Heart left ventricle (tissue), 16 donors: ENCODE measurements around the gene NDUFAF8. TPM values are rescaled to one million over a fixed set of nuclear protein-coding genes. Genes with fewer than 3 reads are reported as not detected.

Source experiments
- ATAC-seq, 4 donors: fragments of 200-7000 bp; cut with Tn5 transposase; one replicate each; pipeline ENCODE4 v1.9.1; 2020 to 2022; ENCODE audit warnings: moderate library complexity in 4 of 4, mild to moderate bottlenecking in 3 of 4, moderate number of reproducible peaks in 1 of 4
- DNase-seq, 5 donors: peaks; one replicate each; pipeline ENCODE4 v3.0.0-alpha.2; 2020
- H3K27ac ChIP-seq, 12 donors: fragments of 200-600 bp; sonication (generic) in 4 of 12; one replicate each; pipeline versions ENCODE4 v1.5.0 to v1.8.0; 2016 to 2022; ENCODE audit warnings: mild to moderate bottlenecking in 2 of 12
- H3K27me3 ChIP-seq, 9 donors: fragments of 200-600 bp; sonication (generic) in 2 of 9; one replicate each; pipeline versions ENCODE4 v1.5.1 to v1.8.0; 2016 to 2022; ENCODE audit warnings: mild to moderate bottlenecking in 3 of 9
- H3K36me3 ChIP-seq, 9 donors: fragments of 200-600 bp; sonication (generic) in 2 of 9; one replicate each; pipeline versions ENCODE4 v1.5.0 to v1.8.0; 2018 to 2022; ENCODE audit warnings: mild to moderate bottlenecking in 2 of 9
- H3K4me1 ChIP-seq, 12 donors: fragments of 200-600 bp; sonication (generic) in 4 of 12; one replicate each; pipeline versions ENCODE4 v1.5.0 to v1.8.0; 2016 to 2022; ENCODE audit warnings: mild to moderate bottlenecking in 3 of 12
- H3K4me3 ChIP-seq, 12 donors: fragments of 200-600 bp; sonication (generic) in 4 of 12; one replicate each; pipeline versions ENCODE4 v1.5.0 to v1.8.0; 2017 to 2022; ENCODE audit warnings: mild to moderate bottlenecking in 9 of 12, moderate library complexity in 4 of 12
- H3K9me3 ChIP-seq, 12 donors: fragments of 200-600 bp; sonication (generic) in 4 of 12; one replicate each; pipeline versions ENCODE4 v1.5.0 to v1.8.0; 2016 to 2022; ENCODE audit warnings: mild to moderate bottlenecking in 1 of 12
- CTCF ChIP-seq, 12 donors: fragments of 200-600 bp; sonication (generic) in 4 of 12; IDR thresholded peaks; one replicate each; pipeline versions ENCODE4 v1.5.0 to v1.8.0; 2018 to 2022; ENCODE audit warnings: antibody characterized with exemption in 12 of 12, mild to moderate bottlenecking in 5 of 12
- POLR2A ChIP-seq, 2 donors: fragments of 450-650 bp; IDR thresholded peaks; one replicate each; pipeline ENCODE4 v1.6.1; 2017; ENCODE audit warnings: antibody characterized with exemption in 2 of 2, mild to moderate bottlenecking in 2 of 2, moderate library complexity in 2 of 2
- WGBS, 4 donors: extraction: QIAGEN DNeasy Blood & Tissue Kit in 2 of 4; methylation state at CpG; one replicate each; pipeline versions ENCODE4 v1.1.5 to v1.1.7; 2013 to 2018; 5-methylcytosine and 5-hydroxymethylcytosine counted together
- intact Hi-C, 10 donors: fragments of 100-400 bp; cut with DNase I; formaldehyde crosslinking; loops; one replicate each; pipeline versions ENCODE4 v1.11.1 to v1.14.2; 2022
- polyA plus RNA-seq, 2 donors: library from polyadenylated mRNA; stranded (reverse); fragments of 200-250 nt; gene quantifications; one replicate each; pipeline ENCODE4 v1.2.3, GENCODE V29; 2013
- total RNA-seq, 9 donors: library from RNA; depleted of rRNA in 2 of 9; stranded (reverse); fragments of >200 nt in 2 of 9; fragmentation: NEBNext Ultra II Directional in 3 of 9; extraction: Animal tissue kit (Norgen Biotek cat#: 25700) in 3 of 9; gene quantifications; one replicate each; pipeline versions ENCODE4 v1.1.0 to v1.2.4, GENCODE V29; 2016 to 2023
- donor health status: ischemic (EF 13 %, LVEDD 7.1; RV severe dilation, severe dysfunction).
- donor health status: healthy with polysubstance abuse.
- donor health status: DM: no; HTN: yes; CAD: no.
- donor health status: DM: no; HTN: no; CAD: no.
- donor health status: ischemic (EF 25% LVEDD 6.9; RV normal size, moderate dysfunction).
- donor health status: ischemic (EF 25% LVEDD 5.7; RV mildly dilated, moderate dysfunction).
- donor health status: healthy.
- donor health status: DM: yes; HTN: yes; CAD: no.
- donor health status: ischemic (EF 35%, LVEDD 5.7; RV mildly dilated, moderate dysfunction).
- donor health status: nonischemic (EF 11% LVEDD 7.7; RV severe dilation, severe dysfunction).
- donor health status: DM: yes; HTN: yes; CAD: no.
- donor health status: PGD.
- donor health status: ischemic (EF 29% LVEDD 5.4; RV normal size, mild dysfunction).
- donor health status: nonischemic (EF 23%, LVEDD 6.1; RV moderate dilation, normal function).

NDUFAF8 gene
- total and polyA plus RNA-seq, 11 donors = 26.7 to 77.1 (median 50.2) TPM

DNA sequence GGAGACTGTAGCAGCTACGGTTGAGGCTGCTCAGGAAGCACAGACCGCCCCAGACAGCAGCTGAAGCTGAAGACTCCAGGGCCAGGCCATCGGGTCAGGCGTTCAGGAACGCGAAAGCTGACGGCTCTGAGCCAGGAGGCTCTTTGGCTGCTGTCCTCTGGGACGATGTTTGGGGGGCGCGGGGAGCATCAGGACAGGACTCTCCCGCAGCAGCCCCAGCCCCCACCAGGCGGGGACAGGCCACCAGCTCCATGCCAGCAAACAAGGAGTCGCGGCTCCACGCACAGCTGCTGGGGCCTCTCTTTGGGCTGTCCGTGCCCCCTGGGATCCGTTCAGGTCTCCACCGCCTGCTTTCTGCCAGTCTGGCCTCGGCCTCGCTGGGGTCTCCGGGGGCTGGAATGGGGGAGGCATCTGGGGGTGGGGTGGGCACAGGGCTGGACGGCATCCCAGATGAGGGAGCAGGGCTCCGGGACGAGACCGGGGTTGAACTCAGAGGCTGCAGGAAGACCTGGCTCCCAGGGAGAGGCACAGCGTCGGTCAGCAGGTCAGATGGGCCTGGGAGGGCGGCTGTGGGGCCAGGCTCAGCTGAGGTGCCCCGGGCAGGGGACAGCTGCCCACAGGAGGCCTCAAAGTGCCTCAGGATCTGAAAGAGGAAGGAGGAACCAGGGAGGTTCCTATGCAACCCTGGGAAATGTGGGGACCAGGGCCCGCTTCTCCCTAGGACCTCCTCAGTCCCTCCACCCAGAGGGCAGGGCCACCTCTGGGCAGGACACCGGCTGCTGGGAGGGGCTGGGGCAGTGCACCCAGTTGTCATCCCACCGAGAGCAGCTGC lies 10.1 kb upstream of the NDUFAF8 start:
- WGBS, 4 donors = 85 to 93% (median 86%) methylated on average over 15 to 32 of the region's 32 CpGs
- ATAC-seq = no peak

GRCh38 chr17:81229666-81229920 lies 9.5 kb upstream of the NDUFAF8 start:
- 95 to 98% (median 96%) methylated on average over 9 to 14 of the region's 14 CpGs for WGBS, 4 donors
- H3K4me3 ChIP-seq = no peak overlapping the region
- no peak for DNase-seq
- no peak for ATAC-seq
- H3K36me3 ChIP-seq = peaks cover 0 to 54% (median 28%) of the 10 kb centered on the region in 9 donors
- H3K9me3 ChIP-seq = peaks cover 0 to 12% (median 0%) of the 10 kb centered on the region in 12 donors
- H3K27me3 ChIP-seq = no peaks in the 10 kb centered on the region
- intact Hi-C loops = no loop called here
- H3K4me1 ChIP-seq = peaks cover 0 to 9% (median 0%) of the 10 kb centered on the region in 12 donors
- TF ChIP-seq CTCF (IDR thresholded peaks at IDR 0.05) (no peak), POLR2A (IDR thresholded peaks at IDR 0.05) (no peak)
- H3K27ac ChIP-seq = no peak overlapping the region

More for the DNA sequence above, 10.1 kb upstream of the NDUFAF8 start:
- peak in 1 of 5 donors; percentile 23 for DNase-seq
- peaks cover 0 to 54% (median 28%) of the 10 kb centered on the region in 9 donors for H3K36me3 ChIP-seq
- peaks cover 0 to 9% (median 0%) of the 10 kb centered on the region in 12 donors for H3K4me1 ChIP-seq
- TF ChIP-seq POLR2A (IDR thresholded peaks at IDR 0.05) (no peak), CTCF (IDR thresholded peaks at IDR 0.05) (no peak)
- peak overlapping the region in 1 of 12 donors; percentile 49 for H3K27ac ChIP-seq
- peaks cover 0 to 12% (median 0%) of the 10 kb centered on the region in 12 donors for H3K9me3 ChIP-seq
- no peak overlapping the region for H3K4me3 ChIP-seq
- intact Hi-C loops = no loop called here
- no peaks in the 10 kb centered on the region for H3K27me3 ChIP-seq

DNA sequence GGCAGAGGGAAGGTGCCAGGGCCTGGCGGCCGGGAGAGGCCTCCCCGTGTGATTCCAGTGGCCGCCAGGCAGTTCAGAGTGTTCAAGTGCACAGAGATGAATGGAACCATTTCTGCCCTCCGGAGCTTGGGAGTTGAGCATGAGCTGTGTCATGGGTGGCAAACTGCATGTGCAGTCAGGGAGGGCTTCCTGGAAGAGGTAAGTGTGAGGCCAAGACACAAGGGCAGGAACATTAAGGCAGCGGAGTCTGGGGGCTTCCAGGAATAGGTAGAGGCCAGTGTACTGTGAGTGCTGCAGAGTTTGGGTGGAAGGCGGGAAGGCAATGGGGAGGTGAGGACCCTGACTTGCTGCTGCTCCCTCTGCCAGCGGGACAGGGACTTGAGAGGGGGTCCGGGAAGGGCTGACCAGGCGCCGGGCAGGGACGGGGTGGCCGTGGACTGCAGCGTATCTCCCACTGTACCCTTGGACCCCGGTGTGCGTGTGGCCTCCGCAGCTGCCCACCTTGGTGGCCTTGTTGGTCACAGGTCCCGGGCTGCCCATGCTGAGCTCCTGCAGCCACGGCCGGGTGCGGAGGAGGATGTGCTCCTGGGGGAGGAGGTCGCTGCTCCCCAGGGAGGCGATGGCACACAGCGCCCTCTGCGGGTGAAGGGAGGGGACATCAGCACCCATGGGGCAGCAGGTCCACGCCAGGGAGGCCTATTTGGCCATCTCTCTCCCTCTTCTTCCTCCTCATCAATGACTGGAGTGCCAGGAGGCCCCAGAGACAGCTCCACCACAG lies 8.9 kb upstream of the NDUFAF8 start:
- Histone ChIP-seq H3K4me3 (no peak overlapping the region), H3K9me3 (peaks cover 0 to 12% (median 0%) of the 10 kb centered on the region in 12 donors), H3K4me1 (peaks cover 0 to 9% (median 0%) of the 10 kb centered on the region in 12 donors), H3K27me3 (no peaks in the 10 kb centered on the region), H3K27ac (no peak overlapping the region), H3K36me3 (peaks cover 0 to 54% (median 28%) of the 10 kb centered on the region in 9 donors)
- 93 to 95% (median 93%) methylated on average over 26 of the region's 26 CpGs for WGBS, 4 donors
- intact Hi-C loops = loop anchor here in 1 of 10 donors (10.0 kb wide), 1 partner anchor 215 kb away; no protein-coding TSS in a partner anchor
- peak in 2 of 4 donors; percentile 6 to 21 for ATAC-seq
- peak in 1 of 5 donors; percentile 25 for DNase-seq
- no peak for TF ChIP-seq POLR2A (IDR thresholded peaks at IDR 0.05)
- peak in 7 of 12 donors; percentile 9 to 34 (median 22) for TF ChIP-seq CTCF (IDR thresholded peaks at IDR 0.05)
